CD4-positive, alpha-beta memory T cell (primary cell): Measurements from ENCODE around the gene CBX2. TPM values are rescaled to one million over a fixed set of nuclear protein-coding genes. Genes with fewer than 3 reads are reported as not detected.

Source experiments
- CTCF ChIA-PET: fragments of 350-600 bp; sonication (Branson Sonifier 250); formaldehyde crosslinking; loops from one replicate; lab custom pipeline; 2021; ENCODE audit warnings: inconsistent platforms; ENCODE audit not compliant: partially characterized antibody; lab: Charles Lee
- POLR2A ChIA-PET: fragments of 350-600 bp; sonication (Branson Sonifier 250); formaldehyde crosslinking; loops from one replicate; lab custom pipeline; 2021; ENCODE audit not compliant: partially characterized antibody; lab: Charles Lee
- DNase-seq, 5 donors: peaks; one replicate each; pipeline versions ENCODE4 v3.0.0 to v3.0.0-alpha.2; 2020 to 2022; ENCODE audit warnings: mixed read lengths in 1 of 5
- H3K27ac ChIP-seq: one replicate; pipeline ENCODE4 v1.7.0; 2013; ENCODE audit warnings: low read depth, low read length
- H3K27me3 ChIP-seq: 2 replicates; pipeline ENCODE4 v1.7.0; 2013; ENCODE audit warnings: mild to moderate bottlenecking, low read length, moderate library complexity; ENCODE audit not compliant: insufficient read depth
- H3K36me3 ChIP-seq: 2 replicates; pipeline ENCODE4 v1.7.0; 2013; ENCODE audit warnings: mild to moderate bottlenecking, low read length, moderate library complexity; ENCODE audit not compliant: insufficient read depth
- H3K4me1 ChIP-seq: 2 replicates; pipeline ENCODE4 v1.7.0; 2013; ENCODE audit warnings: mild to moderate bottlenecking, low read length, moderate library complexity; ENCODE audit not compliant: insufficient read depth
- H3K4me3 ChIP-seq, 2 donors: one replicate each; pipeline ENCODE4 v1.7.0; 2013; ENCODE audit warnings: low read length in 2 of 2, mild to moderate bottlenecking in 1 of 2
- H3K9me3 ChIP-seq, 2 donors: one replicate each; pipeline ENCODE4 v1.7.0; 2013; ENCODE audit warnings: low read length in 2 of 2, control low read depth in 1 of 2; ENCODE audit not compliant: control insufficient read depth in 1 of 2
- H3K27ac Mint-ChIP-seq, 7 donors: one replicate each; pipeline ENCODE4 v1.8.0; 2020 to 2021; ENCODE audit warnings: mixed read lengths in 7 of 7, mild to moderate bottlenecking in 6 of 7, inconsistent platforms in 3 of 7, moderate library complexity in 3 of 7
- H3K27me3 Mint-ChIP-seq, 2 donors: one replicate each; pipeline ENCODE4 v1.8.0; 2020 to 2021; ENCODE audit warnings: mixed read lengths in 2 of 2
- H3K36me3 Mint-ChIP-seq, 2 donors: one replicate each; pipeline ENCODE4 v1.8.0; 2020 to 2021; ENCODE audit warnings: mixed read lengths in 2 of 2, inconsistent platforms in 1 of 2, mild to moderate bottlenecking in 1 of 2
- H3K4me1 Mint-ChIP-seq, 4 donors: one replicate each; pipeline ENCODE4 v1.8.0; 2020 to 2021; ENCODE audit warnings: mixed read lengths in 4 of 4, mild to moderate bottlenecking in 1 of 4
- H3K4me3 Mint-ChIP-seq, 8 donors: one replicate each; pipeline ENCODE4 v1.8.0; 2020 to 2021; ENCODE audit warnings: mixed read lengths in 8 of 8, mild to moderate bottlenecking in 7 of 8, moderate library complexity in 6 of 8, inconsistent platforms in 3 of 8
- H3K9me3 Mint-ChIP-seq, 8 donors: one replicate each; pipeline ENCODE4 v1.8.0; 2020 to 2021; ENCODE audit warnings: mixed read lengths in 8 of 8, mild to moderate bottlenecking in 5 of 8, inconsistent platforms in 3 of 8, moderate library complexity in 1 of 8
- intact Hi-C: fragments of 100-400 bp; cut with micrococcal nuclease; formaldehyde crosslinking; loops from one replicate; pipeline ENCODE4 v1.15.1; 2023
- polyA plus RNA-seq, 2 donors: library from polyadenylated mRNA; unstranded; fragments of 300-500 nt; fragmentation: Illumina TruSeq; gene quantifications; one replicate each; pipeline ENCODE4 v1.2.3, GENCODE V29; 2021
- total RNA-seq, 2 experiments: library from RNA; stranded (reverse); gene quantifications; one replicate each; pipeline ENCODE4 v1.2.3, GENCODE V29; 2021

Gene CBX2
- total and polyA plus RNA-seq, 4 experiments from 2014 or later, result 0.06 to 0.44 TPM; not detected in 2

DNA sequence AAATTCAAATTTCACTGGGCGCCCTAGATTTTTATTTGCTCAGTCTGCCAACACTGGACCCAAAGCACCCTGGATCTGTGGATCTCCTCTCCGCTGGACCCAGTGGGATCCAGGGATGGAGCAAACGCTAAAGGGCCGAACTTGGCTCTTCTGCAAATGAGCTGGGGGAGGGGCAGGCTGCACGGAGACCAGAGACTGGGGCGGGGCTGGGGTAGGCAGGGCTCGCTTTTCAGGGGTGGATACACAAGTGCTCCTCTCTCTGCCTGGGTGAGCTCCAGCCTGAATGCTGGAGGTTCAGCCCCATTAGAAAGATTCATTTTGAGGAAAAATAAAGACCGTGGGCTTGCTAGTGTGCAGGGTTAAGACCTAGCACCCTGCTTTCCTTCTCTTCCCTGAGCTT, 52.4 kb downstream of the CBX2 start:
- H3K27ac Mint-ChIP-seq, result peak overlapping the region in 2 of 7 donors; percentile 24 to 37
- no peak overlapping the region for H3K4me3 ChIP-seq
- H3K4me3 Mint-ChIP-seq, result no peak overlapping the region
- H3K9me3 Mint-ChIP-seq, result peaks cover 0 to 6% (median 0%) of the 10 kb centered on the region in 8 donors
- no peak for DNase-seq
- H3K27ac ChIP-seq, result no peak overlapping the region
- no peaks in the 10 kb centered on the region for H3K27me3 ChIP-seq
- peaks cover 14% of the 10 kb centered on the region for H3K36me3 ChIP-seq
- peaks cover 28% of the 10 kb centered on the region for H3K4me1 ChIP-seq
- peaks cover 0 to 2% of the 10 kb centered on the region in 2 donors for H3K27me3 Mint-ChIP-seq
- ChIA-PET CTCF (interaction anchor here (0.7 to 1.0 kb wide), 2 partner anchors 11 to 41 kb away, joined by 3 read pairs; no protein-coding TSS in a partner anchor), POLR2A (interaction anchor here (1.9 to 16.4 kb wide), 2 partner anchors 9 to 24 kb away, joined by 9 to 503 read pairs; partner anchors contain the start of genes CBX4 and CBX8)
- H3K4me1 Mint-ChIP-seq, result peaks cover 12 to 32% (median 22%) of the 10 kb centered on the region in 4 donors
- intact Hi-C loops, result no loop called here
- H3K36me3 Mint-ChIP-seq, result peaks cover 9 to 16% of the 10 kb centered on the region in 2 donors
- no peaks in the 10 kb centered on the region for H3K9me3 ChIP-seq

DNA sequence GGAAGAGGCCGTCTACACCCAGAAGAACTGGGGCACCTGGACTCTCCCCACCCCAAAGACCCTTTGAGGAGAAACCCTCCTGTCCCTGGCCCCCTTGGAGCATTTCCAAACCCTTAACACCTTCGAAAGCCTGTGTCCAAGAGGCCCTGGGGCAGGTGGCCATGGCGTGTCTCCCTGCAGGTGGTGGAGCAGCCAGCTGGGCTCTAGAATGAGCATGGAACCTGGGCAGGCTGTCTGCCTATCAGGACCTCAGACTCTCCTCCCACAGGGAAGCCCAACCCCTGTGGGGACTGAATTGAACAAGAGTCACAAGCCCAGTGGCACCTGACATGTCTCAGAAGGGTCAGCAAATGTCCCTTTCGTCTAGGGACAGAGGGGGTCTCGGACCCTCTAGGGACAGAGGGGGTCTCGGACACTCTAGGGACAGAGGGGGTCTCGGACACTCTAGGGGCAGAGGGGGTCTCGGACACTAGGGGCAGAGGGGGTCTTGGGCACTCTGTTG, 52.9 kb downstream of the CBX2 start:
- intact Hi-C loops, result no loop called here
- H3K27ac Mint-ChIP-seq, result peak overlapping the region in 2 of 7 donors; percentile 37 to 59
- H3K4me3 Mint-ChIP-seq, result no peak overlapping the region

DNA sequence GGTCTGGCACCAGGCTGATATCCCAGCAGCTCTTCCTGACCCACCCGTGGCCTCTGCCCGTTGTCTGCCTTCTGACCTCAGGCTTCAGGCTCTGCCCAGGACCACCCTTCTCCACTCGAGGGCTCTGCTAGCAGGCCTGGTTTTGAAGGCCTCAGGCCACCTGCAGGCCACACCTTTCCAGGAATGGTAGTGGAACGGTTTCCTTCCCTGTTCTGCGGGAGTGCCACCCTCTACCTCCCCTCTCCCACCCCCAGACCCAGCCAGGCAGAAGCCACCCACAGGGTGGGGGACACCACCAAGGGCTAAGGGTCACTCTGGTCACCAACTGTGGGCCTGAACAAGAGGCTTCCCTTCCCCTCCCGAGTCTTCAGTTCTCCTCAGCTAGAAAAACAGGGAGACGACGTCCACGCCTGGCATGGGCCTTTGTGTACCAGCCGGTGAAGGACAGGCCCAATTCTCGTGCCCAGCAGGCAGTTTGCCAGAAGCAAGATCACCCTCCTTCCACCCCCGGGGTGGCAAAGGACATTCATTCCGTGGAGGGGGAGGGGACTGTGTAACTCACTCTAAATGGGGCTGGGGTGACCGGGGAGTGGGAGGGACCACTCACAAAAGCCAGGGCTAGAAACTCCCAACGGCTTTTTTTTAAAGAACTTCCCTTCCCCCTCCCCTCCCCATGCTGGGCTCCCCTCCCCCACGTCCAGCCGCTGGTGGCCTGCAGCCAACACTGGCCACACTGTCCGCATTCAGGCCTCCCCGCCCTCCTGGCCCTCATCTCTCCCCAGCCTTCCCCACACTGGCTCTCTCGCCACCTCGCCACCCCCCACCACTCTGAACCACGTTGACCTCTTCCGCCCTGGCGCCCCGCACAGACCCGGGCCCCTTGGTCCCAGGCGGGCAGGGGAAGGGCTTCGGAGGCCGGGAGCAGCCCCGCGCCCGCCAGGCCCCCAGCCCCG, 53.6 kb downstream of the CBX2 start:
- ChIA-PET POLR2A (interaction anchor here (1.9 to 16.4 kb wide), 2 partner anchors 8 to 25 kb away, joined by 9 to 503 read pairs; partner anchors contain the start of genes CBX4 and CBX8), CTCF (no interaction called here)
- no peaks in the 10 kb centered on the region for H3K9me3 ChIP-seq
- H3K27me3 ChIP-seq, result no peaks in the 10 kb centered on the region
- no peak for DNase-seq
- intact Hi-C loops, result no loop called here
- no peak overlapping the region for H3K4me3 ChIP-seq
- Mint-ChIP-seq H3K36me3 (peaks cover 9 to 16% of the 10 kb centered on the region in 2 donors), H3K9me3 (peaks cover 0 to 6% (median 0%) of the 10 kb centered on the region in 8 donors), H3K27me3 (peaks cover 0 to under 1% of the 10 kb centered on the region in 2 donors), H3K27ac (peak overlapping the region in 3 of 7 donors; percentile 35 to 68 (median 59)), H3K4me3 (no peak overlapping the region), H3K4me1 (peaks cover 7 to 29% (median 19%) of the 10 kb centered on the region in 4 donors)
- H3K36me3 ChIP-seq, result peaks cover 16% of the 10 kb centered on the region
- peaks cover 38% of the 10 kb centered on the region for H3K4me1 ChIP-seq
- no peak overlapping the region for H3K27ac ChIP-seq

More for the DNA sequence above, 52.9 kb downstream of the CBX2 start:
- peaks cover 16% of the 10 kb centered on the region for H3K36me3 ChIP-seq
- POLR2A ChIA-PET, result interaction anchor here (1.9 to 16.4 kb wide), 2 partner anchors 8 to 24 kb away, joined by 9 to 503 read pairs; partner anchors contain the start of genes CBX4 and CBX8
- no peak overlapping the region for H3K27ac ChIP-seq
- no peaks in the 10 kb centered on the region for H3K27me3 ChIP-seq
- H3K9me3 ChIP-seq, result no peaks in the 10 kb centered on the region
- DNase-seq, result no peak
- CTCF ChIA-PET, result interaction anchor here (0.7 to 1.0 kb wide), 2 partner anchors 12 to 42 kb away, joined by 3 read pairs; no protein-coding TSS in a partner anchor
- H3K9me3 Mint-ChIP-seq, result peaks cover 0 to 6% (median 0%) of the 10 kb centered on the region in 8 donors
- peaks cover 0 to 2% of the 10 kb centered on the region in 2 donors for H3K27me3 Mint-ChIP-seq
- peaks cover 33% of the 10 kb centered on the region for H3K4me1 ChIP-seq
- H3K36me3 Mint-ChIP-seq, result peaks cover 9 to 16% of the 10 kb centered on the region in 2 donors
- H3K4me3 ChIP-seq, result no peak overlapping the region
- peaks cover 12 to 33% (median 22%) of the 10 kb centered on the region in 4 donors for H3K4me1 Mint-ChIP-seq

DNA sequence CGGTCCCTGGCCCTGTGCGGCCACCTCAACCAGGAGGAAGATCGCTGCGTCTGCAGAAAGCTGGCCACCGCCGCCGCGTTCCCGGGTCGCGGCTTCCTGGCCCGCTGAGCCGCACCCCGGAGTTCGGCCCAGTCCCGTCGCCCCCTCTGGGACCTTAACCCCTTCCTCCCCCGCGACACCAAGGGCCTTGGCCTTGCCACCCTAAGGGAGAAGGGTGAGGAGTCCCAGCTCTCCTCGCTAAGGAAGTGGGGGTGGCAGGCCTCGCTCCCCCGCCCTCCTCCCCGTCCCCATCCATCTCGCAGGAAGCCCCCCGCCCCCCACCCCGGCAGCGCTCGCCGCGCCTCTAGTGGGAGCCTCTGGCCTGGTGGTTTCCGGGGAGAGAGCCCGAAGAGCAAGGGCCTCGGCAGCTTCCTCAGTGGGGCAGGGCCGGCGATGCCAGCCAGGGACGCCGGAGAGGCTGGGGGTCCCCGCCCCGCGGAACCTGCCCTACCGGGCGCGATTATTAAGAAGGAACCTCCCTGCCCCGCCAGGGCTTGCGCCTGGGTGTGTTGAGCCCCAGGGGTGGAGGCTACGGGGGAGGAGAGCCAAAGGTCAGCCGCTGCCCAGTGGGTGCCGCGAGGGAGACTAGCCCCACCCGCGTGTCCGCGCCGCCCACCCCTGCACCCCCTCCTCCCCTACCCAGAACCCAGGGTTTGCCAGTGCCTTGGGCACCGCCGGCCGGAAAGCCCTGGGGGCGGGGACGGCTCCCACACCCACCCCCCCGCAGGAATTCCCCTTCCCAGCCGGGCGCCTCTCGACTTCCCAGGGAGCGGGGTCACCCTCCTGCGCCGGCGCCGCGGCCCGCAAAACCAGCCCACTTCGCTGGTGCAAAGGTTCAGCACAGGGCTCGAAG, 54.5 kb downstream of the CBX2 start:
- peak overlapping the region in 1 of 7 donors; percentile 77 for H3K27ac Mint-ChIP-seq
- peaks cover 11 to 16% of the 10 kb centered on the region in 2 donors for H3K36me3 Mint-ChIP-seq
- H3K9me3 Mint-ChIP-seq, result peaks cover 0 to 4% (median 0%) of the 10 kb centered on the region in 8 donors
- no peaks in the 10 kb centered on the region for H3K27me3 Mint-ChIP-seq
- DNase-seq, result no peak
- no peak overlapping the region for H3K4me3 ChIP-seq
- ChIA-PET POLR2A (interaction anchor here (0.7 to 16.4 kb wide), 2 partner anchors 26 to 94 kb away, joined by 3 to 503 read pairs; partner anchors contain the start of gene CBX8), CTCF (interaction anchor here (0.7 to 1.3 kb wide), 7 partner anchors 16 to 155 kb away, joined by 3 to 4 read pairs (median 3); partner anchors contain the start of gene CBX8)
- peak overlapping the region in 4 of 8 donors; percentile 38 to 57 (median 48) for H3K4me3 Mint-ChIP-seq
- no peak overlapping the region for H3K27ac ChIP-seq
- intact Hi-C loops, result no loop called here
- peaks cover 41% of the 10 kb centered on the region for H3K4me1 ChIP-seq
- H3K4me1 Mint-ChIP-seq, result peaks cover 6 to 36% (median 21%) of the 10 kb centered on the region in 4 donors
- no peaks in the 10 kb centered on the region for H3K9me3 ChIP-seq
- H3K36me3 ChIP-seq, result peaks cover 16% of the 10 kb centered on the region
- H3K27me3 ChIP-seq, result no peaks in the 10 kb centered on the region

DNA sequence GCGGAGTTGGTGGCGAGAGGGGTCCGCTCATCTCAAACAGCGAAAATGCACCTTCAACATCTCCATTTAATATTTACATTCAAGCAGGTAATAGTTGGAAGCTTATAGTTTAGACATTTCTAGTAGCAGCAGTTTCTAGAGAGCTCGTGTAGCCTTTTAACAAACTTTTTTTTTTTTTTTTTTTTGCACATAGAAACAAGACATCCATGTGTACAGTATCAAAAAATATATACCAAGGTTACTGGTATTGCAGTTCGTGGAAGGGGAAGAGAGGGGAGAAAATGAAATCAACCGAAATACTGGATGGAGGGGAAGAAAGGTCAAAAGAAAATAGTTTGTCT, 55.1 kb downstream of the CBX2 start:
- H3K27ac Mint-ChIP-seq, result peak overlapping the region in 2 of 7 donors; percentile 77 to 82

More for the DNA sequence above, 55.1 kb downstream of the CBX2 start:
- ChIA-PET CTCF (interaction anchor here (0.7 to 1.3 kb wide), 7 partner anchors 15 to 154 kb away, joined by 3 to 4 read pairs (median 3); partner anchors contain the start of gene CBX8), POLR2A (interaction anchor here (0.7 to 16.4 kb wide), 2 partner anchors 27 to 94 kb away, joined by 3 to 503 read pairs; partner anchors contain the start of gene CBX8)
- Mint-ChIP-seq H3K4me1 (peaks cover 8 to 40% (median 24%) of the 10 kb centered on the region in 4 donors), H3K4me3 (peak overlapping the region in 5 of 8 donors; percentile 38 to 65 (median 55)), H3K9me3 (peaks cover 0 to 7% (median 0%) of the 10 kb centered on the region in 8 donors), H3K36me3 (peaks cover 15 to 18% of the 10 kb centered on the region in 2 donors), H3K27me3 (no peaks in the 10 kb centered on the region)
- no peak for DNase-seq
- Histone ChIP-seq H3K27ac (no peak overlapping the region), H3K36me3 (peaks cover 16% of the 10 kb centered on the region), H3K9me3 (no peaks in the 10 kb centered on the region), H3K4me3 (no peak overlapping the region), H3K4me1 (peaks cover 46% of the 10 kb centered on the region), H3K27me3 (no peaks in the 10 kb centered on the region)
- intact Hi-C loops, result no loop called here
